WTC11 (cell line): Measurements from ENCODE around the gene TIMM50. TPM values are rescaled to one million over a fixed set of nuclear protein-coding genes. Genes with fewer than 3 reads are reported as not detected.

Source experiments
- ATAC-seq: fragments of 200-7000 bp; cut with Tn5 transposase; 2 replicates; pipeline ENCODE4 v1.10.0; 2021; ENCODE audit warnings: mild to moderate bottlenecking, moderate library complexity
- CTCF ChIA-PET: fragments of 300-600 bp; sonication (Branson Sonifier 250); formaldehyde crosslinking; loops from one replicate; lab custom pipeline; 2021; ENCODE audit warnings: antibody characterized with exemption; lab: Charles Lee
- POLR2A ChIA-PET: fragments of 350-600 bp; sonication (Branson Sonifier 250); formaldehyde crosslinking; loops from one replicate; lab custom pipeline; 2021; ENCODE audit warnings: antibody characterized with exemption; lab: Charles Lee
- DNase-seq: peaks from one replicate; pipeline ENCODE4 v3.0.0; 2021; ENCODE audit warnings: low spot score
- H3K27ac Mint-ChIP-seq: 2 replicates; pipeline ENCODE4 v1.8.0; 2021; ENCODE audit warnings: mixed read lengths
- H3K27me3 Mint-ChIP-seq: 2 replicates; pipeline ENCODE4 v1.8.0; 2021; ENCODE audit warnings: low read depth, mild to moderate bottlenecking, moderate library complexity, mixed read lengths
- H3K36me3 Mint-ChIP-seq: 2 replicates; pipeline ENCODE4 v1.8.0; 2021; ENCODE audit warnings: mixed read lengths
- H3K4me1 Mint-ChIP-seq: 2 replicates; pipeline ENCODE4 v1.8.0; 2022; ENCODE audit warnings: mixed read lengths
- H3K4me3 Mint-ChIP-seq: 2 replicates; pipeline ENCODE4 v1.8.0; 2021; ENCODE audit warnings: mild to moderate bottlenecking, moderate library complexity, mixed read lengths
- H3K9me3 Mint-ChIP-seq: 2 replicates; pipeline ENCODE4 v1.8.0; 2021; ENCODE audit warnings: mixed read lengths
- CBFB ChIP-seq: sonication (generic); formaldehyde crosslinking; IDR thresholded peaks from 2 replicates; pipeline ENCODE4 v1.8.1; 2022; ENCODE audit warnings: mild to moderate bottlenecking, low read depth, missing genetic modification reagents
- E2F1 ChIP-seq: sonication (generic); formaldehyde crosslinking; IDR thresholded peaks from 2 replicates; pipeline ENCODE4 v1.8.0; 2022; ENCODE audit warnings: mild to moderate bottlenecking, missing genetic modification reagents
- ESRRA ChIP-seq: sonication (generic); formaldehyde crosslinking; IDR thresholded peaks from 2 replicates; pipeline ENCODE4 v1.8.1; 2022; ENCODE audit warnings: mild to moderate bottlenecking, missing genetic modification reagents, borderline replicate concordance
- FOXK1 ChIP-seq: sonication (generic); formaldehyde crosslinking; IDR thresholded peaks from 2 replicates; pipeline ENCODE4 v1.8.0; 2022; ENCODE audit warnings: mild to moderate bottlenecking, moderate library complexity, missing genetic modification reagents
- FOXP4 ChIP-seq: sonication (generic); formaldehyde crosslinking; IDR thresholded peaks from 2 replicates; pipeline ENCODE4 v1.8.0; 2022; ENCODE audit warnings: mild to moderate bottlenecking, missing genetic modification reagents
- JUN ChIP-seq: sonication (generic); formaldehyde crosslinking; IDR thresholded peaks from 2 replicates; pipeline ENCODE4 v1.8.0; 2023; ENCODE audit warnings: mild to moderate bottlenecking, missing genetic modification reagents
- KAT7 ChIP-seq: sonication (generic); formaldehyde crosslinking; IDR thresholded peaks from 2 replicates; pipeline ENCODE4 v1.8.1; 2023; ENCODE audit warnings: missing genetic modification reagents, mild to moderate bottlenecking, borderline replicate concordance
- MAX ChIP-seq: sonication (generic); formaldehyde crosslinking; IDR thresholded peaks from 2 replicates; pipeline ENCODE4 v1.8.0; 2022; ENCODE audit warnings: mild to moderate bottlenecking, missing genetic modification reagents
- NFATC4 ChIP-seq: fragments of 250-450 bp; sonication (Bioruptor Pico); IDR thresholded peaks from 2 replicates; pipeline ENCODE4 v1.9.0; 2021; ENCODE audit warnings: mild to moderate bottlenecking
- USF1 ChIP-seq: sonication (generic); formaldehyde crosslinking; IDR thresholded peaks from 2 replicates; pipeline ENCODE4 v1.8.0; 2022; ENCODE audit warnings: mild to moderate bottlenecking, missing genetic modification reagents
- USF2 ChIP-seq: sonication (generic); formaldehyde crosslinking; IDR thresholded peaks from 2 replicates; pipeline ENCODE4 v1.8.1; 2023; ENCODE audit warnings: mild to moderate bottlenecking, missing genetic modification reagents, moderate library complexity
- ZBTB21 ChIP-seq: sonication (generic); formaldehyde crosslinking; IDR thresholded peaks from 2 replicates; pipeline ENCODE4 v1.8.1; 2023; ENCODE audit warnings: mild to moderate bottlenecking, missing genetic modification reagents, borderline replicate concordance
- ZBTB43 ChIP-seq: sonication (generic); formaldehyde crosslinking; IDR thresholded peaks from 2 replicates; pipeline ENCODE4 v1.8.1; 2023; ENCODE audit warnings: mild to moderate bottlenecking, missing genetic modification reagents
- ZNF281 ChIP-seq: sonication (generic); formaldehyde crosslinking; IDR thresholded peaks from 2 replicates; pipeline ENCODE4 v1.8.0; 2023; ENCODE audit warnings: mild to moderate bottlenecking, missing genetic modification reagents
- ZNF416 ChIP-seq: fragments of 250-450 bp; sonication (Bioruptor Pico); IDR thresholded peaks from 2 replicates; pipeline ENCODE4 v1.9.0; 2021; ENCODE audit warnings: mild to moderate bottlenecking, inconsistent platforms
- ZNF425 ChIP-seq: fragments of 250-450 bp; sonication (Bioruptor Pico); conservative IDR thresholded peaks from 2 replicates; pipeline ENCODE4 v1.9.0; 2021; ENCODE audit warnings: mild to moderate bottlenecking
- ZNF532 ChIP-seq: fragments of 250-450 bp; sonication (Bioruptor Pico); IDR thresholded peaks from 2 replicates; pipeline ENCODE4 v1.9.0; 2021; ENCODE audit warnings: mild to moderate bottlenecking, borderline replicate concordance
- ZSCAN18 ChIP-seq: fragments of 250-450 bp; sonication (Bioruptor Pico); IDR thresholded peaks from 2 replicates; pipeline ENCODE4 v2.1.2; 2022; ENCODE audit warnings: mild to moderate bottlenecking, moderate library complexity
- total RNA-seq: library from RNA; stranded (reverse); gene quantifications from 3 replicates; pipeline ENCODE4 v1.2.3, GENCODE V29; 2021

Gene TIMM50
- total RNA-seq, 1 experiment from 2014 or later = 154 TPM

- no peak for ATAC-seq
- ChIA-PET POLR2A (interaction anchor here (0.6 to 1.3 kb wide), 2 partner anchors 20 to 316 kb away, joined by 4 to 6 read pairs; no protein-coding TSS in a partner anchor), CTCF (interaction anchor here (0.8 to 3.3 kb wide), 10 partner anchors 13 to 78 kb away, joined by 3 to 24 read pairs (median 4); partner anchors contain the start of genes EID2B and TIMM50)
- Mint-ChIP-seq H3K36me3 (peaks cover 12% of the 10 kb centered on the region), H3K4me1 (peaks cover 27% of the 10 kb centered on the region), H3K27ac (peak overlapping the region; percentile 67; the same call in 1 of the 2 replicates), H3K4me3 (peak overlapping the region; percentile 63), H3K27me3 (peaks cover 9% of the 10 kb centered on the region), H3K9me3 (no peaks in the 10 kb centered on the region; the same call in 1 of the 2 replicates)
- no peak for DNase-seq
- TF ChIP-seq FOXK1 (CRISPR knock-in tag) = no peak
- TF ChIP-seq NFATC4 (CRISPR knock-in tag) = no peak
- TF ChIP-seq MAX (CRISPR knock-in tag) = no peak
- TF ChIP-seq ZNF416 (CRISPR knock-in tag) = no peak
- TF ChIP-seq CBFB (CRISPR knock-in tag) = no peak
- TF ChIP-seq ZBTB21 = no peak
- no peak for TF ChIP-seq USF2
- no peak for TF ChIP-seq E2F1 (CRISPR knock-in tag)
- no peak for TF ChIP-seq FOXP4 (CRISPR knock-in tag)
- no peak for TF ChIP-seq ZBTB43
- TF ChIP-seq JUN = no peak
- TF ChIP-seq ZNF425 = no peak
- no peak for TF ChIP-seq ZNF532
- no peak for TF ChIP-seq ESRRA (CRISPR knock-in tag)
- no peak for TF ChIP-seq ZSCAN18 (CRISPR knock-in tag)
- no peak for TF ChIP-seq KAT7 (CRISPR knock-in tag)
- no peak for TF ChIP-seq ZNF281
- TF ChIP-seq USF1 (CRISPR knock-in tag) = no peak
Observed at GRCh38 chr19:39518975-39519374, 38.3 kb downstream of the TIMM50 start.
